AG08395 (cell line): ENCODE data around the gene BBC3.
"Not testable (repeated sequence)": the region's sequence is repeated elsewhere in the genome, so short reads cannot be mapped to it uniquely, and the experiment has no call there.

Experiments used
- DNase-seq: peaks from one replicate; pipeline ENCODE4 v3.0.0; 2012; ENCODE audit warnings: mixed read lengths, low spot score

The BBC3 gene

GRCh38 chr19:47230921-47231214, at the start of gene BBC3:
TSS of gene BBC3 (minus strand) at chr19:47231199. CDS start at chr19:47228431, 2,768 bp downstream.
- DNase-seq, result no peak

DNA sequence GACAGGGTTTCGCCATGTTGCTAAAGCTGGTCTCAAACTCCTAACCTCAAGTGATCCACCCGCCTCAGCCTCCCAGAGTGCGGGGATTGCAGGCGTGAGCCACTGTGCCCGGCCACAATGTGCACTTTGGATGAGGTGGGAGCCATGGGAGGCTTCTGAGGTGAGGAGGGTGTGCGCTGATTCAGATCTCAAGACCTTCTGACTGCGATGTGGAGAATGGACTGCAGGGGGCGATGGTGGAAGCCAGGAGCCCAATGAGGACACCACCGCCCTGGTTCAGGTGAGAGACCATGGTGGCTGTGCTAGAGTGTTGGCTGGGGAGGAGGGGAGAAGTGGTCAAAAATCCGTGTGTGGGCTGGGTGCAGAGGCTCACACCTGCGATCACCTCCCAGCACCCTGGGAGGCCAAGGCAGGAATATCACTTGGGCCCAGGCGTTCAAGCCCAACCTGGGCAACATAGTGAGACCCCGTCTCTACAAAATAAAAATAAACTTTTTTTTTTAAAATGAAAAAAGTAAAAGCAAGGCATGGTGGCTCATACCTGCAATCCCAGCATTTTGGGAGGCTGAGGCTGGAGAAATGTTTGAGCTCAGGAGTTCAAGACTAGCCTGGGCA, 49.3 kb upstream of the BBC3 start:
- DNase-seq, result peak; percentile 12

GRCh38 chr19:47276513-47276912, 45.5 kb upstream of the BBC3 start:
- DNase-seq, result not testable (repeated sequence)

DNA sequence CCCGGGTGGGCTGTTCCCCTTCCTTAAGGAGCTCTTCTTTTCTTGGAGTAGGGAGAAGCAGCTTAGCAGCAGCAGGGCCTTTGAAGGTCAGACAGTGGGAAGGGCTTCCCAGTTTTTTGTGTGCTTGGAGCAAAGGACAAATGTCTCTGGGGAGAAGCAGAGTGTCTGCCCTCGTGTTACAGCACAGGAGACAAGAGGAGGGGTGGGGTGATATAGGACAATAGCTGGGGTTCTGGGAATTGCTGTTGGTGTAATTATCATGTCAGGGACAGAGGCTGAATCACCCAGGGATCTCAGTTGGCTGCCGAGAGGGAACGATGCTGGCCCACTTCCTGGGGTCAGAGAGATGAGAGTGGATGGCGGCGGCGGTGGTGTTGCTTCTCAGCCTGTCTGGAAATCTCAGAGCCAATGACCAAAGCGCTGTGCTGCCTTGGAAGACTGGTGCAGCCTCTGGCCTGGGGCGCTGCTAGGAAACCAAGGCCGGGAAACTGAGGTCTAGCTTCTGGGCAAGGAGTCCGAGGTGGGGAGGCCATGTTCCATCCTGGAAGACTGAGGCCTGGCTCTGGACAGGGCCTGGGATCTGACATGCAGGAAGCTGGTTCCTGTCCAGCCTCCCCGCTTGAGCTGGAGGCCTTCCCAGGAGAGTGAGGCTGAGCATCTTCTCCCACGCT, 44.9 kb upstream of the BBC3 start:
- peak; percentile 16 for DNase-seq

DNA sequence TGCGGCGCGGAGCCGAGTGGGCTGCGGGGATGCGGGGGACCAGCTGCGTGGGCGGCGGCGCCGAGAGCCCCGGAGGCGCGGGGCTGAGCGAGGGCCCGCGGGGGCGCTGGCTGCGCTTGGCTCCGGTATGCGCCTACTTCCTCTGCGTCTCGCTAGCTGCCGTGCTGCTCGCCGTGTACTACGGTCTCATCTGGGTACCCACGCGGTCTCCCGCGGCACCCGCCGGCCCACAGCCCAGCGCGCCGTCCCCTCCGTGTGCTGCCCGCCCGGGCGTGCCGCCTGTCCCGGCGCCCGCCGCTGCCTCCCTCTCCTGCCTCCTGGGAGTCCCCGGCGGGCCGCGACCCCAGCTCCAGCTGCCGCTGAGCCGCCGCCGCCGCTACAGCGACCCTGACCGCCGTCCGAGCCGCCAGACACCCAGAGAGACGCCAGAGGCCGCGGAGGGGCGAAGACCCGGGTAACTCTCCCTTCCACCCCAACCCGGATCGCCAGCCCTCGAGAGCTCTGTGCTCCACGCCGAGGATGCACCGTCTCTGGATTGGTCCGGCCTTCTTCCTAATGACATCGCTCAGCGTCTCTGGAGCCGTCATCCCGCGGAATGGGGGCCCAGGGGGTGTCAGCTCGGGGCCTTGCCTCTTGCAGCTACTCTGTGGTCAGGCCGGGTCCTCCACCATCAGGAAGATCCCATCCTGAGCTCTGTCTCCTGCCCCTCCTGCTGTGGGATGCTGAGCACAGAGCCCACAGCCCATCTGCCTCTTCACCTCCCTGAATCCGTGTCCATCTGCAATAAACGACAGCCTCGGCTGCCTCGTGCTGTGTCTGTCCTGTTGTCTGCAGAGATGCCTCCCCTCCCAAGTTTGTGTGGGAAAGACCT, 44.1 kb upstream of the BBC3 start:
- no peak for DNase-seq

- peak; percentile 93 for DNase-seq
Measured at GRCh38 chr19:47274071-47274890, 43.3 kb upstream of the BBC3 start, which contains the start of gene INAFM1. TSS of gene INAFM1 (plus strand) at chr19:47274885. CDS start at chr19:47274920, 35 bp downstream.

- peak; percentile 94 for DNase-seq
Measured at GRCh38 chr19:47273313-47274070, 42.5 kb upstream of the BBC3 start.

DNA sequence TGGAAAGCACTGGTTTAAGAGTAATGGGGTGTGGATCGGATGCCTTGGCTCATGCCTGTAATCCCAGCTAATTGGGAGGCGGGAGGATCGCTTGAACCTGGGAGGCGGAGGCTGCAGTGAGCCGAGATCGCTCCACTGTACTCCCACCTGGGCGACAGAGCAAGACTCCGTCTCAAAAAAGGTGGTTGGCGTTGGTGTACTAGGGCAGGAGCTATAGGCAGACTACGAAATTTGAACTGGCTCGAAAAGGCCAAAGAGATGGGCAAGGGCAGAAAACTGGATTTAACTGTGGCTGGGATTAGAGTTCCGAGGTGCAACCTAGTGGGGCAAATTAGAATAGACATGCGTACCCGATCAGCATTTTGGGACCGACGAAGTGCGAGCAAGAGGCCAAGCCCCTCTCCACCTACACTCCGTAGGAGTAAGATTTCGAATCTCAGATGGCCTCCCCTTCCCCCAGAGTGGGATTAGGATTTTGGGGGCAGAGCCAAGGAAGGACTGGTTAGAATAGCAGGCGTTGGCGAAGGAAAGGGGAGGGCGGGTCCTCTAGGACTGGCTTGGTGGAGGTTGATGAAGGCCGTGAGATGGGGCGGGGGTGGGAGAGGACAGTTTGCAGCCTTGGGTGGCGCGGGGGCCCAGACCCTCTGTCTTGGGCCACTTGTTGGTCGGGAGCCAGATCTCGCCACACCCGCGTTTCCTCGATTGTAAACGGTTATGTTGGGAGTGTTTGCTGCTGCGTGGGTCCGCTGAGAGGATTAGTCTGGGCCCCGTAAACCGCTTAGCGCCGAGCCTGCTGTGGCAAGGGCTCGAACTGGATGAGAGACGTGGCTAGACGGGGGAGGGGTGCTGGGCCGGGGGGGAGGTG, 41.7 kb upstream of the BBC3 start:
- DNase-seq, result peak; percentile 48

GRCh38 chr19:47271949-47272348, 41.0 kb upstream of the BBC3 start:
- DNase-seq, result no peak

GRCh38 chr19:47270408-47270807, 39.4 kb upstream of the BBC3 start:
- DNase-seq, result no peak

- no peak for DNase-seq
Measured at GRCh38 chr19:47269596-47269995, 38.6 kb upstream of the BBC3 start.

GRCh38 chr19:47268028-47268427, 37.0 kb upstream of the BBC3 start:
- DNase-seq, result no peak

DNA sequence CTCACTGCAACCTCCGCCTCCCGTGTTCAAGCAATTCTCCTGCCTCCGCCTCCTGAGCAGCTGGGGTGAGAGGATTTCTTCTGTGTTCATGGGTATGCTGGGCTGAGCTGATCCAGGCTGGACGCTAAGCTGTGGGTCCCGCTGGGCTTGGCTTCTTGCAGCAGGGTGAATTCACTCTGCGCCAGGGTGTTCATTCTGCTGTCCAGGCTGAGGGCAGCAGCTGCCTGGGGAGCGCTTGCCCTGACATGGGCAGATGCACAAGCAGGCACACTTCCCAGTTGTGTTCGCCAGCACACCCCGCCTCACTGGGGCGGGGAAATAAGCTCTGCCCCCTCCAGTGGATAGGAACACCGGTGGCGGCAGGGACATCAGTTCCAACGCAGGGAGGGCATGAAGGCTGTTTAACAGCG, 36.4 kb upstream of the BBC3 start:
- no peak for DNase-seq

GRCh38 chr19:47266401-47266941, 35.5 kb upstream of the BBC3 start:
- no peak for DNase-seq

- no peak for DNase-seq
Measured at GRCh38 chr19:47264629-47265028, 33.6 kb upstream of the BBC3 start.

DNA sequence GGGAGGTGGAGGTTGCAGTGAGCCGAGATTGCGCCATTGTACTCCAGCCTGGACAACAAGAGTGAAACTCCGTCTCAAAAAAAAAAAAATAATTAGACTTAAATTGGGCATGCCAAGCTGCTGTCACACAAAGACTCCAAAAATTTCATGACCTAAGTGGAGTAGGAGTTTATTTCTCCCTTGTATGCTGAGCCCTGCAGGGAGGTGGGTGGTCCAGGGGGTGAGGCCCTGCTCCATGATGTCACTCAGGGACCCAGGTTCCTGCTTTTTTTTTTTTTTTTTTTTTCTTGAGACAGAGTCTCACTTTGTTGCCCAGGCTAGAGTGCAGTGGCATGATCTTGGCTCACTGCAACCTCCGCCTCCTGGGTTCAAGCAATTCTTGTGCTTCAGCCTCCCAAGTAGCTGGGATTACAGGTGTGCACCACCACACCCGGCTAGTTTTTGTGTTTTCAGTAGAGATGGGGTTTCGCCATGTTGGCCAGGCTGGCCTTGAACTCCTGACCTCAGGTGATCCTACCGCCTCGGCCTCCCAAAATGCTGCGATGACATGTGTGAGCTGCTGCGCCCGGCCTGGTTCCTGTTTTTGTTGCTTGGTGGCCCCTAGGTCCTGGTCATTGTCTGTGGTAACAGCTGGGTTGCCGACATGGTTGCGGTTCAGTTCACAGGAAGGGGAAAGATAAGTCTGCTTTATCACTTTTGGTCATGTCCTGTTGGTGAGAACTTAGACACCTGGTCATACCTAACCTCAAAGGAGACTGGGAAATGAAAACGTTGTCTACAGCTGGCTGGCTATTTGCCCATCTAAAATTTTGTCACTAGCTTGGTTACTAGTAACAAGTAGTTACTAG, 31.2 kb upstream of the BBC3 start:
- not testable (repeated sequence) for DNase-seq

DNA sequence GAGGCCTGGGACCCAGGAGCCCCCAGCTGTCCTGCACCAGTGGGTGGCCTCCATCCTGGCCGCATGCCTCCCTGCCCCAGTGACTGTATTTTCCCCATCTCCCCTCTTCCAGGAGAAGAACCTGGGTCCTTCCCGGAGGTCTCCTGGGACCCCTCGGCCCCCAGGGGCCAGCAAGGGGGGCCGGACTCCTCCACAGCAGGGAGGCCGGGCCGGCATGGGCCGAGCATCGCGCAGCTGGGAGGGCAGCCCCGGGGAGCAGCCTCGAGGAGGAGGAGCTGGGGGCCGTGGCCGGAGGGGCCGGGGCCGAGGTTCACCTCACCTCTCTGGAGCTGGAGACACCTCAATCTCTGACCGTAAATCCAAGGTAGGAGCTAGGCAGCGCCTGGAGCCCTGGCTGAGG, 29.5 kb upstream of the BBC3 start:
- DNase-seq, result no peak

- no peak for DNase-seq
Measured at GRCh38 chr19:47258895-47259555, 28.0 kb upstream of the BBC3 start.

- no peak for DNase-seq
Measured at GRCh38 chr19:47258434-47258833, 27.4 kb upstream of the BBC3 start.
